Neural progenitor cell (in vitro differentiated cells): ENCODE measurements around the gene TBC1D2B. TPM values are rescaled to one million over a fixed set of nuclear protein-coding genes. Genes with fewer than 3 reads are reported as not detected.

Experiments used
- DNase-seq: peaks from one replicate; pipeline ENCODE4 v3.0.0-alpha.2; 2016; ENCODE audit warnings: low spot score
- H2AFZ ChIP-seq: fragments of 200-600 bp; sonication (generic); replicated peaks from 2 replicates; pipeline ENCODE4 v1.6.1; 2016; ENCODE audit warnings: antibody characterized with exemption
- H3F3A ChIP-seq: fragments of 200-600 bp; sonication (generic); 2 replicates; pipeline ENCODE4 v1.6.1; 2016; ENCODE audit warnings: antibody characterized with exemption, low read depth
- H3K27ac ChIP-seq: fragments of 200-600 bp; sonication (generic); 2 replicates; pipeline ENCODE4 v1.5.1; 2016; ENCODE audit warnings: mild to moderate bottlenecking
- H3K27me3 ChIP-seq: fragments of 200-600 bp; sonication (generic); 2 replicates; pipeline ENCODE4 v1.6.1; 2016; ENCODE audit warnings: mild to moderate bottlenecking, moderate library complexity
- H3K36me3 ChIP-seq: fragments of 200-600 bp; sonication (generic); 2 replicates; pipeline ENCODE4 v1.5.1; 2016
- H3K4me1 ChIP-seq: fragments of 200-600 bp; sonication (generic); 2 replicates; pipeline ENCODE4 v1.6.1; 2016; ENCODE audit warnings: mixed run types
- H3K4me2 ChIP-seq: fragments of 200-600 bp; sonication (generic); 2 replicates; pipeline ENCODE4 v1.6.1; 2016
- H3K4me3 ChIP-seq: fragments of 200-600 bp; sonication (generic); 2 replicates; pipeline ENCODE4 v1.5.1; 2016
- H3K79me2 ChIP-seq: fragments of 200-600 bp; sonication (generic); 2 replicates; pipeline ENCODE4 v1.6.1; 2016; ENCODE audit warnings: low read depth
- H3K9ac ChIP-seq: fragments of 200-600 bp; sonication (generic); 2 replicates; pipeline ENCODE4 v1.6.1; 2016
- H3K9me3 ChIP-seq: fragments of 200-600 bp; sonication (generic); 2 replicates; pipeline ENCODE4 v1.5.1; 2016; ENCODE audit warnings: low read depth
- H4K20me1 ChIP-seq: fragments of 200-600 bp; sonication (generic); 2 replicates; pipeline ENCODE4 v1.6.1; 2016; ENCODE audit warnings: low read depth
- H3K27ac Mint-ChIP-seq: 3 replicates; pipeline ENCODE4 v1.8.0; 2021; ENCODE audit warnings: mixed read lengths
- H3K27me3 Mint-ChIP-seq: 2 replicates; pipeline ENCODE4 v1.8.0; 2022; ENCODE audit warnings: low read depth, mild to moderate bottlenecking, inconsistent platforms, moderate library complexity, mixed read lengths; ENCODE audit not compliant: insufficient read depth
- H3K36me3 Mint-ChIP-seq: 3 replicates; pipeline ENCODE4 v1.8.0; 2021; ENCODE audit warnings: mixed read lengths
- H3K4me1 Mint-ChIP-seq: 3 replicates; pipeline ENCODE4 v1.8.0; 2021; ENCODE audit warnings: mixed read lengths
- H3K4me3 Mint-ChIP-seq: 3 replicates; pipeline ENCODE4 v1.8.0; 2021; ENCODE audit warnings: mild to moderate bottlenecking, moderate library complexity, mixed read lengths
- H3K9me3 Mint-ChIP-seq: 3 replicates; pipeline ENCODE4 v1.8.0; 2020; ENCODE audit warnings: mixed read lengths
- CTCF ChIP-seq: fragments of 200-600 bp; sonication (generic); IDR thresholded peaks from 2 replicates; pipeline ENCODE4 v1.5.1; 2017; ENCODE audit warnings: antibody characterized with exemption, mild to moderate bottlenecking
- EZH2 ChIP-seq: fragments of 200-600 bp; sonication (generic); IDR thresholded peaks from 2 replicates; pipeline ENCODE4 v1.6.1; 2017; ENCODE audit warnings: antibody characterized with exemption, mild to moderate bottlenecking, moderate library complexity
- EZH2phosphoT487 ChIP-seq: fragments of 200-600 bp; sonication (generic); IDR thresholded peaks from 2 replicates; pipeline ENCODE4 v1.6.1; 2017; ENCODE audit warnings: antibody characterized with exemption
- total RNA-seq: library from RNA; depleted of rRNA; stranded (reverse); fragments of >200 nt; gene quantifications from 2 replicates; pipeline ENCODE4 v1.2.3, GENCODE V29; 2015; ENCODE audit warnings: low replicate concordance

The TBC1D2B gene
- total RNA-seq, 1 donor from 2014 or later: 11.7 TPM

GRCh38 chr15:78047761-78048627, 29.5 kb downstream of the TBC1D2B start:
- H3K4me3 Mint-ChIP-seq: no peak overlapping the region
- peaks cover 5% of the 10 kb centered on the region for H3K4me1 Mint-ChIP-seq
- H3K36me3 ChIP-seq: no peaks in the 10 kb centered on the region
- TF ChIP-seq CTCF (no peak), EZH2phosphoT487 (no peak), EZH2 (no peak)
- no peak overlapping the region for H3K27ac Mint-ChIP-seq
- no peaks in the 10 kb centered on the region for H4K20me1 ChIP-seq
- DNase-seq: no peak
- H3K27me3 Mint-ChIP-seq: no peaks in the 10 kb centered on the region
- H3K36me3 Mint-ChIP-seq: peaks cover 4% of the 10 kb centered on the region
- H3F3A ChIP-seq: no peaks in the 10 kb centered on the region
- no peak overlapping the region for H3K9ac ChIP-seq
- H3K27ac ChIP-seq: no peak overlapping the region
- H3K27me3 ChIP-seq: no peaks in the 10 kb centered on the region
- peaks cover 14% of the 10 kb centered on the region for H3K4me1 ChIP-seq
- no peaks in the 10 kb centered on the region for H3K9me3 ChIP-seq
- no peak overlapping the region for H2AFZ ChIP-seq
- no peak overlapping the region for H3K4me2 ChIP-seq
- H3K4me3 ChIP-seq: no peak overlapping the region
- no peaks in the 10 kb centered on the region for H3K79me2 ChIP-seq
- no peaks in the 10 kb centered on the region for H3K9me3 Mint-ChIP-seq

GRCh38 chr15:78046796-78047341, 30.6 kb downstream of the TBC1D2B start:
- H3F3A ChIP-seq: no peaks in the 10 kb centered on the region
- no peak overlapping the region for H3K27ac ChIP-seq
- H3K4me3 ChIP-seq: no peak overlapping the region
- no peaks in the 10 kb centered on the region for H3K9me3 Mint-ChIP-seq
- no peak overlapping the region for H3K9ac ChIP-seq
- TF ChIP-seq EZH2phosphoT487 (no peak), CTCF (no peak), EZH2 (no peak)
- H3K36me3 ChIP-seq: no peaks in the 10 kb centered on the region
- peaks cover 14% of the 10 kb centered on the region for H3K4me1 ChIP-seq
- no peaks in the 10 kb centered on the region for H3K27me3 Mint-ChIP-seq
- no peaks in the 10 kb centered on the region for H3K79me2 ChIP-seq
- H3K4me3 Mint-ChIP-seq: no peak overlapping the region
- no peak overlapping the region for H3K27ac Mint-ChIP-seq
- peaks cover 4% of the 10 kb centered on the region for H3K36me3 Mint-ChIP-seq
- no peaks in the 10 kb centered on the region for H3K27me3 ChIP-seq
- no peak for DNase-seq
- H3K4me2 ChIP-seq: no peak overlapping the region
- peaks cover 5% of the 10 kb centered on the region for H3K4me1 Mint-ChIP-seq
- no peaks in the 10 kb centered on the region for H4K20me1 ChIP-seq
- H2AFZ ChIP-seq: no peak overlapping the region
- H3K9me3 ChIP-seq: no peaks in the 10 kb centered on the region

GRCh38 chr15:78045189-78045588, 32.3 kb downstream of the TBC1D2B start:
- H3K4me3 ChIP-seq: no peak overlapping the region
- no peaks in the 10 kb centered on the region for H3K27me3 ChIP-seq
- H3K27ac Mint-ChIP-seq: no peak overlapping the region
- peaks cover 4% of the 10 kb centered on the region for H3K36me3 Mint-ChIP-seq
- no peak overlapping the region for H3K27ac ChIP-seq
- H3K79me2 ChIP-seq: no peaks in the 10 kb centered on the region
- no peaks in the 10 kb centered on the region for H4K20me1 ChIP-seq
- H3K4me2 ChIP-seq: no peak overlapping the region
- H3K9me3 ChIP-seq: no peaks in the 10 kb centered on the region
- no peak overlapping the region for H2AFZ ChIP-seq
- H3K4me3 Mint-ChIP-seq: no peak overlapping the region
- H3K9ac ChIP-seq: no peak overlapping the region
- no peaks in the 10 kb centered on the region for H3K27me3 Mint-ChIP-seq
- H3K9me3 Mint-ChIP-seq: no peaks in the 10 kb centered on the region
- no peak for TF ChIP-seq EZH2
- no peak for TF ChIP-seq EZH2phosphoT487
- no peak for TF ChIP-seq CTCF
- DNase-seq: no peak
- H3K4me1 ChIP-seq: peaks cover 6% of the 10 kb centered on the region
- no peaks in the 10 kb centered on the region for H3K36me3 ChIP-seq
- peaks cover 5% of the 10 kb centered on the region for H3K4me1 Mint-ChIP-seq
- no peaks in the 10 kb centered on the region for H3F3A ChIP-seq
